ENCODE data around the gene ACTR3. TPM values are rescaled to one million over a fixed set of nuclear protein-coding genes. Genes with fewer than 3 reads are reported as not detected.
A peak's percentile ranks its signal among the peaks of the same experiment; 100 is the strongest.

The ACTR3 gene
- total and polyA plus RNA-seq, 8 donors, result 10.3 to 112 (median 52.9) TPM

DNA sequence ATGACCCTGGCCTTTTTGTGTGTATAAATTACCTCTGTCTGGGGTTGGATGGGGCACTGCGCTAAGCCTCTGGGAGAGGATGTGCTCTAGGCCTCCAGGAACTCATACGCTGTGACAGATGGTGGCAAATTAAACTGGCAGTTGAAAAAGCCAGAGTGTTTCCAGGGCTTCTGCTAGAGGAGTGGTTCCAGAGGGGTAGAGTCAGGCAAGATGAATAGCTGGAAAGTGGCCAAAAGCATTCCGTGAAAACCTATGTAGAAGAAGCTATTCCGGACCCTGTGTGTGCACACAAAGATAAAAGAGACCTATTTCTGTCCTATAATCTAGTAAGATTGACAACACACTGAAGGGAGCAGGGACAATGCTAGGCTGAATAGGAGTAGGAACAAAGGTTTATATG, 84.8 kb downstream of the ACTR3 start:
- Histone ChIP-seq H3K9me3 (no peaks in the 10 kb centered on the region), H3K27me3 (no peaks in the 10 kb centered on the region), H3K4me3 (no peak overlapping the region), H3K36me3 (no peaks in the 10 kb centered on the region), H3K27ac (no peak overlapping the region), H3K4me1 (peaks cover 0 to 3% (median 0%) of the 10 kb centered on the region in 3 donors)
- FAIRE-seq, result no peak
- WGBS, 2 donors, result 57 to 64% methylated on average over 4 of the region's 4 CpGs
- peak in 1 of 4 donors; percentile 12 for ATAC-seq
- TF ChIP-seq CTCF (IDR thresholded peaks at IDR 0.05), result no peak
- intact Hi-C loops (cut with DNase I), result loop anchor here in 1 of 3 donors (10.0 kb wide), 1 partner anchor 570 kb away; no protein-coding TSS in a partner anchor
- no peak for DNase-seq

DNA sequence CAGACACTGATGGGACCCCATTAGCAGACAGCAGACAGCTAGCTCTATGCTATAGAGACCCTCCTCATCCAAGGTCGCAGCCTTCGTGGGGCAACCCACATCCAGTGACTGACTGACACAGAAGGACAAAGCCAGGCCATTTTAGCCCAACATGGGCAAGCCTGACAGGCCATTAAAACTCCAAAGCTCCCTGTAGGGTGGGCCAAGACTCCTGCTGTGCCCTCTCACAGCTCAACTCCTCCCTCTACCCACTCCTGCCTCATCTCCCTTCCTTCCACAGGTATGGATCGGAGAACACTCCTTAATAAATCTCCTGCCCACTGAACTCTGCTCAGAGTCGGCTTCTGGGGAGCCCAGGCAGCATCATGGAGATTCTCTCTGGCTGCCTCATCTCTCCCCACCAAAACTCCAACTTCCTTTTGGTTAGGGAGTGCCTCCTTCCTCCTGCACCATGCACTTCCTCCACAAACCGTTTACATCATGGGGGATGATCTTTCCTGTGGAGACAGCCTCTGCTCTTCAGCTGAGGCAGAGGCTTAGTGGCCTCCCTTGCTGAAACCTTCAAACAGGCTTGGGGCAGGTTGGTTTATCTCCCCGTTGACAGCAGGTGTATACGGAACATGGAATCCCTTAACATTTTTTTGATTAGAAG, 86.5 kb downstream of the ACTR3 start:
- no peak for FAIRE-seq
- WGBS, 2 donors, result 70 to 79% methylated on average over 7 of the region's 7 CpGs

DNA sequence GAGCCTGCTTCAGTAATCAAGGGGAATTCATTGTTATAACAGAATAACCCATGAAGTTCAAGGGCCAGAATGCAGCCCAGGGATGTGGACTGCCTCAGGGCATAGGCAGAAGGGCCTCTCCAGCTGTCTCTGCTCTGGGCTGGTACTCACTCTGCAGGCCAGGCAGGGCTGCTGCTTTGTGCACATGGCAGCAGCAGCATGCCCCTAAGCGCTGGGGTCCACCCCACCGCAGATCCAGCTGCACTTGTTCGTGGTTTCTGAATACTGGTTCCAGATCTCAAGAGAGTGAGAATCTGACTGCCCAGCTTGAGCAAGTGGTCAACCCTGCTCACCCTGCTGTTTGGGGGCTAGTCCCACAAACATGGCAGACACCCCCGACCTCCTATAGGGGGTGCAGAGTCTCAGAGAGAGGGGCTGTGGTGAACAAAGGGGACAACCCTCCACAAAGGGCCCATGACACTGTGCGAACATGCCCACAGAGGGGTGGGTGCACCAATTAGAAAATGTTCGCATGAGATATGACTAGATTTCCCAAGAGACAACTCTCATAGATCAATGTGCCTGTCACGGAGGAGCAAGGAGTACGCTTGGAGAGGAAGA, 87.3 kb downstream of the ACTR3 start:
- TF ChIP-seq CTCF (IDR thresholded peaks at IDR 0.05), result no peak
- ATAC-seq, result no peak
- FAIRE-seq, result no peak
- no peaks in the 10 kb centered on the region for H3K9me3 ChIP-seq
- WGBS, 2 donors, result 73 to 75% methylated on average over 8 of the region's 8 CpGs
- H3K36me3 ChIP-seq, result no peaks in the 10 kb centered on the region
- H3K4me1 ChIP-seq, result peaks cover 0 to 3% (median 0%) of the 10 kb centered on the region in 3 donors
- intact Hi-C loops (cut with DNase I), result loop anchor here in 1 of 3 donors (10.0 kb wide), 1 partner anchor 568 kb away; no protein-coding TSS in a partner anchor
- peak overlapping the region; percentile 78 to 82 (median 79) for H3K27ac ChIP-seq
- H3K27me3 ChIP-seq, result no peaks in the 10 kb centered on the region
- H3K4me3 ChIP-seq, result no peak overlapping the region
- no peak for DNase-seq

More for the DNA sequence above, 86.5 kb downstream of the ACTR3 start:
- TF ChIP-seq CTCF (IDR thresholded peaks at IDR 0.05), result no peak
- DNase-seq (no peak), ATAC-seq (no peak)
- intact Hi-C loops (cut with DNase I), result loop anchor here in 1 of 3 donors (10.0 kb wide), 1 partner anchor 568 kb away; no protein-coding TSS in a partner anchor
- Histone ChIP-seq H3K36me3 (no peaks in the 10 kb centered on the region), H3K27me3 (no peaks in the 10 kb centered on the region), H3K9me3 (no peaks in the 10 kb centered on the region), H3K27ac (peak overlapping the region; percentile 17 to 82 (median 54)), H3K4me3 (no peak overlapping the region), H3K4me1 (peaks cover 0 to 3% (median 0%) of the 10 kb centered on the region in 3 donors)

GRCh38 chr2:113977660-113978523, 88.0 kb downstream of the ACTR3 start:
- no peaks in the 10 kb centered on the region for H3K27me3 ChIP-seq
- peak in 5 of 6 donors; percentile 34 to 62 (median 59) for DNase-seq
- peak in 3 of 4 donors; percentile 9 to 41 (median 29) for TF ChIP-seq CTCF (IDR thresholded peaks at IDR 0.05)
- no peak overlapping the region for H3K4me3 ChIP-seq
- H3K27ac ChIP-seq, result peak overlapping the region; percentile 78 to 82 (median 79)
- H3K36me3 ChIP-seq, result no peaks in the 10 kb centered on the region
- H3K4me1 ChIP-seq, result peaks cover 0 to 3% (median 0%) of the 10 kb centered on the region in 3 donors
- 22 to 24% methylated on average over 16 of the region's 16 CpGs for WGBS, 2 donors
- peak; percentile 79 to 89 (median 86) for ATAC-seq
- intact Hi-C loops (cut with DNase I), result loop anchor here in 1 of 3 donors (10.0 kb wide), 1 partner anchor 567 kb away; no protein-coding TSS in a partner anchor
- no peaks in the 10 kb centered on the region for H3K9me3 ChIP-seq
- no peak for FAIRE-seq

All from pancreas (tissue), 10 donors.